Hematopoietic multipotent progenitor cell treated with erythropoietin and hydrocortisone succinate and interleukin-3 and kit ligand, for 15 days (in vitro differentiated cells): ENCODE data around the gene COPRS.

ENCODE experiments used
- DNase-seq: peaks from one replicate; pipeline ENCODE4 v3.0.0-alpha.2; 2015; ENCODE audit warnings: low spot score

COPRS gene

GRCh38 chr17:31807846-31808245 lies 51.2 kb downstream of the COPRS start:
- no peak for DNase-seq

GRCh38 chr17:31806921-31807320 lies 52.1 kb downstream of the COPRS start:
- no peak for DNase-seq

GRCh38 chr17:31803494-31804213 lies 55.4 kb downstream of the COPRS start:
- no peak for DNase-seq

- no peak for DNase-seq
Measured at GRCh38 chr17:31802502-31802901, 56.5 kb downstream of the COPRS start.
